Hepatocyte (in vitro differentiated cells): ENCODE measurements around the gene MEIKIN. TPM values are rescaled to one million over a fixed set of nuclear protein-coding genes. Genes with fewer than 3 reads are reported as not detected.

Source experiments
- DNase-seq: peaks from one replicate; pipeline ENCODE4 v3.0.0-alpha.2; 2016; ENCODE audit warnings: low spot score
- H2AFZ ChIP-seq: fragments of 200-600 bp; sonication (generic); 2 replicates; pipeline ENCODE4 v1.6.0; 2016; ENCODE audit warnings: antibody characterized with exemption, mild to moderate bottlenecking
- H3K27ac ChIP-seq: fragments of 200-600 bp; sonication (generic); 2 replicates; pipeline ENCODE4 v1.5.1; 2016; ENCODE audit warnings: mild to moderate bottlenecking
- H3K27me3 ChIP-seq: fragments of 200-600 bp; sonication (generic); 2 replicates; pipeline ENCODE4 v1.6.1; 2016
- H3K36me3 ChIP-seq: fragments of 200-600 bp; sonication (generic); replicated peaks from 2 replicates; pipeline ENCODE4 v1.5.1; 2016; ENCODE audit warnings: low read depth; ENCODE audit not compliant: insufficient read depth
- H3K4me1 ChIP-seq: fragments of 200-600 bp; sonication (generic); 2 replicates; pipeline ENCODE4 v1.5.1; 2016; ENCODE audit warnings: mild to moderate bottlenecking, moderate library complexity; ENCODE audit not compliant: insufficient read depth
- H3K4me2 ChIP-seq: fragments of 200-600 bp; sonication (generic); 2 replicates; pipeline ENCODE4 v1.6.0; 2016
- H3K4me3 ChIP-seq: fragments of 200-600 bp; sonication (generic); 2 replicates; pipeline ENCODE4 v1.5.1; 2016; ENCODE audit warnings: mild to moderate bottlenecking
- H3K79me2 ChIP-seq: fragments of 200-600 bp; sonication (generic); 2 replicates; pipeline ENCODE4 v1.6.0; 2017; ENCODE audit warnings: mild to moderate bottlenecking
- H3K9me2 ChIP-seq: fragments of 200-600 bp; sonication (generic); replicated peaks from 2 replicates; pipeline ENCODE4 v1.6.0; 2017; ENCODE audit warnings: mild to moderate bottlenecking; ENCODE audit not compliant: insufficient read depth
- H3K9me3 ChIP-seq: fragments of 200-600 bp; sonication (generic); 2 replicates; pipeline ENCODE4 v1.5.1; 2016; ENCODE audit warnings: low read depth, mild to moderate bottlenecking
- H4K20me1 ChIP-seq: fragments of 200-600 bp; sonication (generic); 2 replicates; pipeline ENCODE4 v1.6.0; 2016; ENCODE audit warnings: mild to moderate bottlenecking; ENCODE audit not compliant: insufficient read depth, poor library complexity, severe bottlenecking
- EZH2 ChIP-seq: fragments of 200-600 bp; sonication (generic); IDR thresholded peaks from 2 replicates; pipeline ENCODE4 v1.6.1; 2016; ENCODE audit warnings: antibody characterized with exemption, mild to moderate bottlenecking, borderline replicate concordance
- EZH2phosphoT487 ChIP-seq: fragments of 200-600 bp; sonication (generic); IDR thresholded peaks from one replicate; pipeline ENCODE4 v1.6.1; 2018; ENCODE audit warnings: antibody characterized with exemption, mild to moderate bottlenecking, low read depth, moderate library complexity; ENCODE audit not compliant: unreplicated experiment, severe bottlenecking
- WGBS: methylation state at CpG from one replicate; pipeline ENCODE4 v1.1.6; 2016; ENCODE audit warnings: low lambda C conversion rate; ENCODE audit errors: missing lambda C conversion rate; 5-methylcytosine and 5-hydroxymethylcytosine counted together
- polyA plus RNA-seq: library from polyadenylated mRNA; unstranded; fragments of >200 nt; fragmentation: Nextera tagmentation; extraction: Ambion mirVana; gene quantifications from 2 replicates; pipeline ENCODE4 v1.2.1, GENCODE V29; 2016
- total RNA-seq: library from RNA; depleted of rRNA; stranded (reverse); fragments of >200 nt; gene quantifications from 2 replicates; pipeline ENCODE4 v1.2.3, GENCODE V29; 2014
- TF ChIP-seq, protein P1 (sequence below): fragments of 200-600 bp; sonication (generic); IDR thresholded peaks from 2 replicates; pipeline ENCODE4 v1.5.1; 2016; ENCODE audit warnings: antibody characterized with exemption, mild to moderate bottlenecking; ENCODE audit not compliant: poor library complexity

MEIKIN gene
- total and polyA plus RNA-seq, 2 experiments from 2014 or later, result not detected

DNA sequence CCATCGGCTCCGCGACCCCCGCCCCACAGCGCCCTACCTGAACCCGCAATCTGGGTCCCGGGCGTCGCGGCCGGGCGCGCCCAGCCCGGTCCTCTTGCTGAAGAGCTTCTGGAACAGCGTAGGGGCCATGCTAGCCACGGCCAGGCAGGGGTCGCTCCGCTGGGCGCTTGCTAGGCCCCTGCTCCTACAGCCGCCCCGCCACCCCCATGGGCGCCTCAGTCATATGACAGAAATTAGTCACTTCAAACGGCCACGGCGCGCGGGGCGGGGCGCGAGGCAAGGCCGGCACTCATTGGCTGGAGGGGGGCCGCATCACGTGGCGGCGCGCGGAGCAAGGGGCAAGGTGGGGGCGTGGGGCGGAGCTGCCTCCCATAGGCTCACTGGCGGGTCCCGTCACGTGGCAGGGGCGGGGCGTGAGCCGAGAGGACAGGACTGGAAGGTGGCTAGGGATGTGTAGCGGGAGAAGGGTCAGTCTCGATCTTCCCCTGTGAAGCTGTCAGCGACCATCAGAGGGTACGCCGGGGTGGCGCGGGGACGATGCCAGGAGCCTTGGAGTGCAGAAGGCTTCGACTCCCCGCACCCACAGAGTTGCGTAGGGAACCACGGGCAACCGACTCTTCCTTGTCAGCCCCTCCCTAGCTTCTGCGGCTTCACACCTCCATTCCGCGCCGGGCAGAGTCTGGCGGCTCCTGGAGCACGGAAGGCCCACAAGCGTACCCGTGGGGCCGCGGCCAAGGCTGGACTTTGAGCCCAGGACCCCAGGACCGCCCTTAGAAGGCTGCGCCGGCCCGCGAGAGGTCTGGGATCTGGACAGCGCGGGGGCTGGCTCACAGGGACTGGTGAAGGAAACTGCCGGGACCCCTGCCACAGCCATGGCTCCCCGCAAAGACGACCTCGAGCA lies 148.4 kb downstream of the MEIKIN start, which contains the start of gene FNIP1:
Gene FNIP1, minus strand, starts transcription at position 225 of the 901 bp plus-strand sequence. Its CDS starts 96 bp downstream, at position 129.
- 1% methylated on average over 64 of the region's 79 CpGs for WGBS
- Histone ChIP-seq H3K36me3 (no peaks in the 10 kb centered on the region), H3K4me1 (peaks cover 8% of the 10 kb centered on the region), H3K4me2 (peak within 1 kb of the TSS; percentile 94), H3K27ac (peak within 1 kb of the TSS; percentile 99), H3K9me3 (no peaks in the 10 kb centered on the region), H2AFZ (peak within 1 kb of the TSS; percentile 84), H4K20me1 (peaks cover 41% of the 10 kb centered on the region), H3K79me2 (peaks cover 44% of the 10 kb centered on the region), H3K27me3 (no peaks in the 10 kb centered on the region), H3K9me2 (no peaks in the 10 kb centered on the region), H3K4me3 (peak within 1 kb of the TSS; percentile 90)
- peak; percentile 100 for DNase-seq
- no peak for TF ChIP-seq EZH2phosphoT487
- TF ChIP-seq, protein P1, sequence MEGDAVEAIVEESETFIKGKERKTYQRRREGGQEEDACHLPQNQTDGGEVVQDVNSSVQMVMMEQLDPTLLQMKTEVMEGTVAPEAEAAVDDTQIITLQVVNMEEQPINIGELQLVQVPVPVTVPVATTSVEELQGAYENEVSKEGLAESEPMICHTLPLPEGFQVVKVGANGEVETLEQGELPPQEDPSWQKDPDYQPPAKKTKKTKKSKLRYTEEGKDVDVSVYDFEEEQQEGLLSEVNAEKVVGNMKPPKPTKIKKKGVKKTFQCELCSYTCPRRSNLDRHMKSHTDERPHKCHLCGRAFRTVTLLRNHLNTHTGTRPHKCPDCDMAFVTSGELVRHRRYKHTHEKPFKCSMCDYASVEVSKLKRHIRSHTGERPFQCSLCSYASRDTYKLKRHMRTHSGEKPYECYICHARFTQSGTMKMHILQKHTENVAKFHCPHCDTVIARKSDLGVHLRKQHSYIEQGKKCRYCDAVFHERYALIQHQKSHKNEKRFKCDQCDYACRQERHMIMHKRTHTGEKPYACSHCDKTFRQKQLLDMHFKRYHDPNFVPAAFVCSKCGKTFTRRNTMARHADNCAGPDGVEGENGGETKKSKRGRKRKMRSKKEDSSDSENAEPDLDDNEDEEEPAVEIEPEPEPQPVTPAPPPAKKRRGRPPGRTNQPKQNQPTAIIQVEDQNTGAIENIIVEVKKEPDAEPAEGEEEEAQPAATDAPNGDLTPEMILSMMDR, result peak; percentile 14

- peaks cover 50% of the 10 kb centered on the region for H4K20me1 ChIP-seq
- TF ChIP-seq EZH2 (no peak), EZH2phosphoT487 (no peak)
- TF ChIP-seq, protein P1, result no peak
- peak overlapping the region; percentile 90 for H3K4me3 ChIP-seq
- DNase-seq, result peak; percentile 76
- H2AFZ ChIP-seq, result peak overlapping the region; percentile 83
- H3K79me2 ChIP-seq, result peaks cover 53% of the 10 kb centered on the region
- H3K4me1 ChIP-seq, result peaks cover 8% of the 10 kb centered on the region
- H3K9me3 ChIP-seq, result no peaks in the 10 kb centered on the region
- no peaks in the 10 kb centered on the region for H3K27me3 ChIP-seq
- no peaks in the 10 kb centered on the region for H3K36me3 ChIP-seq
- H3K9me2 ChIP-seq, result no peaks in the 10 kb centered on the region
- peak overlapping the region; percentile 99 for H3K27ac ChIP-seq
- WGBS, result 2% methylated on average over 39 of the region's 56 CpGs
- peak overlapping the region; percentile 94 for H3K4me2 ChIP-seq
Observed at GRCh38 chr5:131795879-131796792, 149.3 kb downstream of the MEIKIN start.

- H3K27me3 ChIP-seq, result no peaks in the 10 kb centered on the region
- H3K9me2 ChIP-seq, result no peaks in the 10 kb centered on the region
- H3K4me1 ChIP-seq, result peaks cover 8% of the 10 kb centered on the region
- H2AFZ ChIP-seq, result no peak overlapping the region
- 38% methylated on average over 6 of the region's 6 CpGs for WGBS
- no peak for DNase-seq
- TF ChIP-seq, protein P1, result no peak
- TF ChIP-seq EZH2, result no peak
- TF ChIP-seq EZH2phosphoT487, result no peak
- H3K9me3 ChIP-seq, result no peaks in the 10 kb centered on the region
- H3K27ac ChIP-seq, result peak overlapping the region; percentile 99
- H3K36me3 ChIP-seq, result no peaks in the 10 kb centered on the region
- H3K4me3 ChIP-seq, result peak overlapping the region; percentile 90
- H3K4me2 ChIP-seq, result peak overlapping the region; percentile 94
- H4K20me1 ChIP-seq, result peaks cover 59% of the 10 kb centered on the region
- peaks cover 62% of the 10 kb centered on the region for H3K79me2 ChIP-seq
Observed at GRCh38 chr5:131795228-131795627, 150.2 kb downstream of the MEIKIN start.
